ENCODE data around the gene SCN1B. TPM values are rescaled to one million over a fixed set of nuclear protein-coding genes. Genes with fewer than 3 reads are reported as not detected.
"Not testable (repeated sequence)": the region's sequence is repeated elsewhere in the genome, so short reads cannot be mapped to it uniquely, and the experiment has no call there.

SCN1B gene
- total and polyA plus RNA-seq, 8 donors = 1.3 to 36.6 (median 3.7) TPM; not detected in 1

GRCh38 chr19:34994286-34994642, 36.0 kb upstream of the SCN1B start:
- DNase-seq = no peak
- Histone ChIP-seq H3K4me1 (peaks cover 27 to 53% (median 42%) of the 10 kb centered on the region in 4 donors), H3K27ac (peak overlapping the region; percentile 62 to 99 (median 74)), H3K4me3 (no peak overlapping the region), H3K27me3 (no peaks in the 10 kb centered on the region), H3K9me3 (no peaks in the 10 kb centered on the region), H3K36me3 (no peaks in the 10 kb centered on the region)
- WGBS, 5 donors = 41 to 89% (median 72%) methylated on average over 9 of the region's 9 CpGs
- intact Hi-C loops (cut with DNase I; ENCODE audit: low total_unique reads) = no loop called here
- TF ChIP-seq POLR2A (IDR thresholded peaks at IDR 0.05) = no peak
- TF ChIP-seq EP300 (IDR thresholded peaks at IDR 0.05) = no peak
- no peak for TF ChIP-seq POLR2AphosphoS5 (IDR thresholded peaks at IDR 0.05)
- TF ChIP-seq CTCF (IDR thresholded peaks at IDR 0.05) = no peak

- 29 to 57% (median 49%) methylated on average over 15 to 17 of the region's 17 CpGs for whole genome bisulfite sequencing, 5 donors
Observed at GRCh38 chr19:34994643-34995541, 35.4 kb upstream of the SCN1B start.

GRCh38 chr19:34995551-34995950, 34.7 kb upstream of the SCN1B start:
- DNase-seq = no peak
- H3K9me3 ChIP-seq = no peaks in the 10 kb centered on the region

More at GRCh38 chr19:34994643-34995541, 35.4 kb upstream of the SCN1B start:
- no peaks in the 10 kb centered on the region for H3K36me3 ChIP-seq
- TF ChIP-seq POLR2AphosphoS5 (IDR thresholded peaks at IDR 0.05) (peak in 1 of 3 donors; percentile 36), CTCF (IDR thresholded peaks at IDR 0.05) (no peak)
- peak; percentile 81 for DNase-seq
- H3K4me3 ChIP-seq = no peak overlapping the region
- intact Hi-C loops (cut with DNase I; ENCODE audit: low total_unique reads) = no loop called here
- H3K4me1 ChIP-seq = peaks cover 33 to 59% (median 48%) of the 10 kb centered on the region in 4 donors
- H3K27me3 ChIP-seq = no peaks in the 10 kb centered on the region
- peak overlapping the region; percentile 62 to 99 (median 74) for H3K27ac ChIP-seq
- no peaks in the 10 kb centered on the region for H3K9me3 ChIP-seq

GRCh38 chr19:34997071-34997617, 33.1 kb upstream of the SCN1B start:
- 50 to 60% (median 53%) methylated on average over 8 of the region's 8 CpGs for WGBS, 5 donors
- intact Hi-C loops (cut with DNase I; ENCODE audit: low total_unique reads) = no loop called here
- Histone ChIP-seq H3K4me1 (peaks cover 36 to 76% (median 65%) of the 10 kb centered on the region in 4 donors), H3K36me3 (peaks cover 0 to 2% (median 0%) of the 10 kb centered on the region in 4 donors), H3K9me3 (no peaks in the 10 kb centered on the region), H3K27me3 (no peaks in the 10 kb centered on the region), H3K4me3 (no peak overlapping the region), H3K27ac (peak overlapping the region in 4 of 5 donors; percentile 35 to 99 (median 98))
- no peak for DNase-seq
- no peak for TF ChIP-seq EP300 (IDR thresholded peaks at IDR 0.05)
- no peak for TF ChIP-seq POLR2AphosphoS5 (IDR thresholded peaks at IDR 0.05)
- no peak for TF ChIP-seq POLR2A (IDR thresholded peaks at IDR 0.05)
- no peak for TF ChIP-seq CTCF (IDR thresholded peaks at IDR 0.05)

More at GRCh38 chr19:34995551-34995950, 34.7 kb upstream of the SCN1B start:
- H3K4me1 ChIP-seq = peaks cover 33 to 61% (median 50%) of the 10 kb centered on the region in 4 donors
- H3K27ac ChIP-seq = peak overlapping the region; percentile 62 to 99 (median 74)
- 60 to 85% (median 66%) methylated on average over 7 to 8 of the region's 8 CpGs for WGBS, 5 donors
- no peaks in the 10 kb centered on the region for H3K36me3 ChIP-seq
- H3K27me3 ChIP-seq = no peaks in the 10 kb centered on the region
- no peak overlapping the region for H3K4me3 ChIP-seq
- intact Hi-C loops (cut with DNase I; ENCODE audit: low total_unique reads) = no loop called here
- no peak for TF ChIP-seq POLR2A (IDR thresholded peaks at IDR 0.05)

- intact Hi-C loops (cut with DNase I; ENCODE audit: low total_unique reads); H3K9me3 ChIP-seq; H3K4me3 ChIP-seq; H3K27me3 ChIP-seq; DNase-seq; H3K36me3 ChIP-seq: not testable (repeated sequence)
- WGBS, 5 donors = 88 to 95% (median 90%) methylated on average over 7 of the region's 7 CpGs
- peak overlapping the region in 4 of 5 donors; percentile 98 to 99 (median 99) for H3K27ac ChIP-seq
- H3K4me1 ChIP-seq = peaks cover 47 to 87% (median 76%) of the 10 kb centered on the region in 4 donors
Observed at GRCh38 chr19:34998224-34998623, 32.0 kb upstream of the SCN1B start.
